Fibroblast of lung (primary cell): ENCODE measurements around the gene SNRPN.

ENCODE experiments used
- CTCF ChIP-seq, 2 donors: IDR thresholded peaks in 1 of 2; conservative IDR thresholded peaks in 1 of 2; 1 replicate in 1 of 2; 2 replicates in 1 of 2; pipeline ENCODE4 v1.5.1; 2011 to 2012; ENCODE audit warnings: low read length in 2 of 2, control low read depth in 1 of 2, inconsistent platforms in 1 of 2, low read depth in 1 of 2, mild to moderate bottlenecking in 1 of 2
- EZH2 ChIP-seq: IDR thresholded peaks from 2 replicates; pipeline ENCODE4 v1.5.1; 2012; ENCODE audit warnings: low read length, control low read depth, mild to moderate bottlenecking; ENCODE audit errors: missing control alignments

GRCh38 chr15:24971052-24971451, 16.3 kb downstream of the SNRPN start:
- no peak for TF ChIP-seq CTCF (conservative IDR thresholded peaks at IDR 0.05 in 1 of 2, IDR thresholded peaks at IDR 0.05 in 1 of 2; ENCODE audit: low read depth in 1 of 2, low read length in 2 of 2)
- no peak for TF ChIP-seq EZH2
